OCI-LY7 (cell line): ENCODE data around the gene CLSTN1.

Source experiments
- CTCF ChIP-seq: fragments of 200-600 bp; sonication (generic); conservative IDR thresholded peaks from 2 replicates; pipeline ENCODE4 v1.5.1; 2014; ENCODE audit warnings: mild to moderate bottlenecking, antibody characterized with exemption, low read length, moderate library complexity, mixed read lengths
- EZH2phosphoT487 ChIP-seq: fragments of 200-600 bp; sonication (generic); IDR thresholded peaks from 2 replicates; pipeline ENCODE4 v1.6.1; 2018; ENCODE audit warnings: low read depth, borderline replicate concordance, mild to moderate bottlenecking, mixed run types, antibody characterized with exemption, low read length, moderate library complexity, mixed read lengths

DNA sequence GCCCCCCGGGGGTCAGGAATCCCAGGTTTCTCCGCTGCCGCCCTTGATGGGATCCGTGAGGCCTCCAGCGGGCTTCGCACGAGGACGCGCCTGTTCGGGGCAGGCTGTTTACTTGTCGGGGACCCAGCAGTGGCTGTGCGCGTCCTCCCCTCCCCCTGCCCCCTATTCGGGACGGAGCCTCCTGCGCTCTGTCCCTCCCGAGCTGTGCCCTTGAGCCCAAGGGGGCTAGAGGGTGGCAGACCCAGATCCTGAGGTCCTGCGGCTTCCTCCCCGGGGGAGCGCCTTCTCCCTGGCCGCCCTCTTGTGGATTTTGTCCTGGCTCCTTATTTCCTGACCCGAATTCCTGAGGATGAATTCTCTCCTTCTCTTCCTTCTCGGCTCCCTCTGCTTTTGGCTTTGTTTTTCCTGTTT is 133.8 kb downstream of the CLSTN1 start:
- TF ChIP-seq CTCF (no peak), EZH2phosphoT487 (no peak)
